ENCODE data around the gene CCNH.

Gene CCNH

DNA sequence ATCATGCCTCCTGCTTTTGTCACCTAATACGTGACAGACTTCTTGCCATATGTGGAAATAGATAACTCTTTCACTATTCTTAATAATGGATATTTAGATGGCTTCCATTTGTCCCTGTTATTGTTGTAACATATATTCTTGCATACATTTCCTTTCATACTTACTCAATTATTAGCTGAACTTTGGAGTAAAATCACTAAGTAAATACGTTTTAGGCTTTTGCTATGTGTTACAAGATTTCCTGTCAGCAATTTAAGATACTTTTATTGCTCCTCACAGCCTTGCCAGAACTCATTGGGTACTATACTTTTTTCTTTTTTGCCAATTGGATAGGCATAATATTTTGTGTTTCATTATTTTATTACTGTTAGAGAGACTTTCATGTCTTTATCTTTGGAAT, 26.9 kb downstream of the CCNH start:
- POLR2A ChIA-PET = no interaction called here
- CTCF ChIA-PET = interaction anchor here (1.2 to 4.0 kb wide), 4 partner anchors 10 to 17 kb away, joined by 5 to 30 read pairs (median 7); no protein-coding TSS in a partner anchor
- DNase-seq (ENCODE audit: extremely low spot score) = no peak
- TF ChIP-seq, protein P1, sequence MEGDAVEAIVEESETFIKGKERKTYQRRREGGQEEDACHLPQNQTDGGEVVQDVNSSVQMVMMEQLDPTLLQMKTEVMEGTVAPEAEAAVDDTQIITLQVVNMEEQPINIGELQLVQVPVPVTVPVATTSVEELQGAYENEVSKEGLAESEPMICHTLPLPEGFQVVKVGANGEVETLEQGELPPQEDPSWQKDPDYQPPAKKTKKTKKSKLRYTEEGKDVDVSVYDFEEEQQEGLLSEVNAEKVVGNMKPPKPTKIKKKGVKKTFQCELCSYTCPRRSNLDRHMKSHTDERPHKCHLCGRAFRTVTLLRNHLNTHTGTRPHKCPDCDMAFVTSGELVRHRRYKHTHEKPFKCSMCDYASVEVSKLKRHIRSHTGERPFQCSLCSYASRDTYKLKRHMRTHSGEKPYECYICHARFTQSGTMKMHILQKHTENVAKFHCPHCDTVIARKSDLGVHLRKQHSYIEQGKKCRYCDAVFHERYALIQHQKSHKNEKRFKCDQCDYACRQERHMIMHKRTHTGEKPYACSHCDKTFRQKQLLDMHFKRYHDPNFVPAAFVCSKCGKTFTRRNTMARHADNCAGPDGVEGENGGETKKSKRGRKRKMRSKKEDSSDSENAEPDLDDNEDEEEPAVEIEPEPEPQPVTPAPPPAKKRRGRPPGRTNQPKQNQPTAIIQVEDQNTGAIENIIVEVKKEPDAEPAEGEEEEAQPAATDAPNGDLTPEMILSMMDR (IDR thresholded peaks at IDR 0.05; ENCODE audit: control extremely low read depth, extremely low read depth, low read depth, missing control alignments) = no peak

DNA sequence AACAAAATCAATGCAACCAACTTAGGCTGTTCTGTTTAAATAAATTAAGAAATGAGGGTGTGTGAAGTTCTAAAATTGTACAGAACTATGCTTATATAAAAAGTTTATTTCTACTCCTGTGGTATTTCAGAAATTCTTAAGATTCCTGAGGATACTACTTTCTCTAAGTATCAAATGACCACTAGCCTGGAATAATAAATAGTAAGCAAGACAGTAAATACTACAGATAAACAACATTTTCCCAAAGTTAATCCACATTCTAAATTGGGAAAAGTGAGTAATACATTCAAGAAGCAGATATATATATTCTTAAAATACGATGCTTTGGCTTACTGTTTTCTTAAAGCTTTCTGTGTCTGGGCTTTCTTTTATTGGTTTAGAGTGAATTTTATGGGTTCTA, 29.5 kb downstream of the CCNH start:
- ChIA-PET POLR2A (no interaction called here), CTCF (interaction anchor here (2.9 to 4.0 kb wide), 2 partner anchors 12 to 17 kb away, joined by 8 to 30 read pairs; no protein-coding TSS in a partner anchor)
- TF ChIP-seq, protein P1 (IDR thresholded peaks at IDR 0.05; ENCODE audit: control extremely low read depth, extremely low read depth, low read depth, missing control alignments) = no peak
- no peak for DNase-seq (ENCODE audit: extremely low spot score)

DNA sequence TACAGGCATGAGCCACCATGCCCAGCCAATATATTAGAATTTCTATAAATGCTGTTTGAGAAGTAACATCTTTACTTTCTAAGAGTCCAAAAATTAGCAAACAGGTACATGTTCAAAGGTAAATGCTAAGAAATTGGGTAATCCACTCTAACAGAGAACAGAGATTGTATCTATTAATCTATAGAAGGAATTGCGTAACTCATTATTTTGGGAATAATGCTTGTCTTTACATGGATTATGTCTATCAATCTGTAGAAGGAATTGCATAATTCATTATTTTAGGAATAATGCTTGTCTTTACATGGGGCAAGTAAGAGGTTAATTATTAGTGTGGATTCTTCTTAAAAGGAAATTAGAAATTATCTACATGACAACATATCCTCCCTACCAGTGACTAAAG, 30.5 kb downstream of the CCNH start:
- ChIA-PET CTCF (interaction anchor here (1.0 to 4.0 kb wide), 2 partner anchors 18 to 307 kb away, joined by 3 to 30 read pairs; no protein-coding TSS in a partner anchor), POLR2A (no interaction called here)
- TF ChIP-seq, protein P1 (IDR thresholded peaks at IDR 0.05; ENCODE audit: control extremely low read depth, extremely low read depth, low read depth, missing control alignments) = no peak
- DNase-seq (ENCODE audit: extremely low spot score) = no peak

DNA sequence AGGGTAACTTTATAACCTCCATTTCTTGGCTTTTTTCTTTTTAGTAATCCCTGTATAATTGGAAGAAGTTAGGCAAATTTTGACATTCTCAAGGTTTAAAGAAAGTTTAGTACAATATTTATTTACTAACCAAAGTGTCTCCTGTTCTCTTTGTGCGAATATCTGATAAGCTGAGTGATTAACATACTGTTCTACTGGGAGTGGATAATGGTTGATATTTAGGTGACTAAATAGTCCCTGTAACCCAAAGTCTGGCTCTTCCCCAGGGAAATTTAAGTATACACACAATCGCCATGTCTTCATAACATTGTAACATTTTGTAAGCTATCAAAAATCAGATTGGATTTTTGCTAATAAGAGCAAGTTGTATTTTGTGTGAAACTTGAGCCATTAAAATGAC, 40.0 kb downstream of the CCNH start:
- ChIA-PET CTCF (interaction anchor here (0.7 to 2.1 kb wide), 5 partner anchors 14 to 196 kb away, joined by 3 to 5 read pairs (median 3); no protein-coding TSS in a partner anchor), POLR2A (no interaction called here)
- TF ChIP-seq, protein P1 (IDR thresholded peaks at IDR 0.05; ENCODE audit: control extremely low read depth, extremely low read depth, low read depth, missing control alignments) = no peak
- no peak for DNase-seq (ENCODE audit: extremely low spot score)

DNA sequence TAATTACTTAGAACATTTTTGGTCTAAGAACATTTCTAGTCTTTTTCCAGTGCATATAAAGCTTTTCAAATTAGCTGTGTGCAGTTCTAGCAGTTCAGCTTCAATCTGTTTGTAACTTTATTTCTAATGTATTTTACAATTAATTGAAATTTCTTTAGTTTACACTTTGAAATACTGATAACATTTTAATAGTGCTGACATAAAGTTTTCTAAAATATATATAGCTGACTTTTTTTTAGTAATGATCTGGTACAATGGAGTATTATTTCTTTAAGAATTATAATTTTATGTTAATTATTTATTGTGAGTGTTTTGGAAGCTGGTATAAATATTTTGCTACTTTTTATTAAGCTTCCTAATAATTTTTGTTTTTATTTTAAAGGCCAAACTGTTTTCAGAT, 43.3 kb downstream of the CCNH start:
- TF ChIP-seq, protein P1 (IDR thresholded peaks at IDR 0.05; ENCODE audit: control extremely low read depth, extremely low read depth, low read depth, missing control alignments) = no peak
- CTCF ChIA-PET = interaction anchor here (0.7 to 1.7 kb wide), 5 partner anchors 10 to 31 kb away, joined by 3 to 6 read pairs (median 4); no protein-coding TSS in a partner anchor
- no peak for DNase-seq (ENCODE audit: extremely low spot score)
- POLR2A ChIA-PET = no interaction called here

DNA sequence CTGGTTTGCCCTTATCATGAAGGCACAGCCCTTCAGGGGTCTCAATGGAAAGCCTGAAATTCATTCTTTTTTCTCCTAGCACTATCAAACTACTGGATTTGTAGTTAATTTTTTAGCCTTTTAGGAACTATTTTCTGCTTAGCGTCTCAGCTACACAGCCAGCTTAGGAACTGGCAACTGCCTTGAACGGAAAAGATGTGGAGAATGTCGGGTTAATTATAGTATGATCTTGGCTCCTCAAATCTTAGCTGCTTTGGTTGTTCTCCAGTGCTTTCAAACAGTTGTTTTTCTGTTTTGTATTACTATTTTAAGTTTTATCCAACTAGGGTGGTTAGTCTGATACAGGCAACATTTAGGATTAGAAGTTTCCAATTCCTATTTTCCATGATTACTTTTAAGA, 44.1 kb downstream of the CCNH start:
- DNase-seq (ENCODE audit: extremely low spot score) = no peak
- POLR2A ChIA-PET = no interaction called here
- TF ChIP-seq, protein P1 (IDR thresholded peaks at IDR 0.05; ENCODE audit: control extremely low read depth, extremely low read depth, low read depth, missing control alignments) = no peak
- CTCF ChIA-PET = interaction anchor here (0.7 to 1.5 kb wide), 3 partner anchors 11 to 32 kb away, joined by 3 to 4 read pairs (median 3); no protein-coding TSS in a partner anchor

All from GM10248 (cell line).